ENCODE measurements around the gene SURF6. TPM values are rescaled to one million over a fixed set of nuclear protein-coding genes. Genes with fewer than 3 reads are reported as not detected.

SURF6 gene
- total and polyA plus RNA-seq, 8 donors: 10.9 to 31.4 (median 25.7) TPM

GRCh38 chr9:133351526-133351907 is 15.5 kb upstream of the SURF6 start:
- Histone ChIP-seq H3K4me3 (no peak overlapping the region), H3K27ac (no peak overlapping the region), H3K9me3 (no peaks in the 10 kb centered on the region), H3K4me1 (peaks cover 21 to 41% of the 10 kb centered on the region in 2 donors), H3K27me3 (no peaks in the 10 kb centered on the region), H3K36me3 (peaks cover 0 to 52% of the 10 kb centered on the region in 2 donors)
- intact Hi-C loops (cut with DNase I): no loop called here
- TF ChIP-seq CTCF (IDR thresholded peaks at IDR 0.05): no peak
- ATAC-seq: no peak
- DNase-seq: peak in 1 of 4 donors; percentile 4

GRCh38 chr9:133349965-133350616 is 14.1 kb upstream of the SURF6 start:
- DNase-seq (peak in 1 of 4 donors; percentile 13), ATAC-seq (no peak)
- H3K4me1 ChIP-seq: peaks cover 13 to 41% of the 10 kb centered on the region in 2 donors
- no peak overlapping the region for H3K27ac ChIP-seq
- no peaks in the 10 kb centered on the region for H3K9me3 ChIP-seq
- H3K4me3 ChIP-seq: peak overlapping the region in 1 of 2 donors; percentile 93
- TF ChIP-seq CTCF (IDR thresholded peaks at IDR 0.05): no peak
- no peaks in the 10 kb centered on the region for H3K27me3 ChIP-seq
- intact Hi-C loops (cut with DNase I): no loop called here
- peaks cover 0 to 62% of the 10 kb centered on the region in 2 donors for H3K36me3 ChIP-seq

- TF ChIP-seq CTCF (IDR thresholded peaks at IDR 0.05): no peak
- intact Hi-C loops (cut with DNase I): no loop called here
- DNase-seq: no peak
These were observed 13.0 kb upstream of the SURF6 start for GRCh38 chr9:133348718-133349573.

GRCh38 chr9:133347985-133348717 is 12.2 kb upstream of the SURF6 start, which contains the start of the genes MED22 and RPL7A:
TSS of gene MED22 (minus strand) at chr9:133348131. CDS start at chr9:133346662, 1,469 bp downstream.
TSS of gene RPL7A (plus strand) at chr9:133348218. CDS start at chr9:133348244, 26 bp downstream.
- peak; percentile 93 to 97 (median 95) for DNase-seq
- H3K9me3 ChIP-seq: no peaks in the 10 kb centered on the region
- H3K27me3 ChIP-seq: no peaks in the 10 kb centered on the region
- ATAC-seq: peak; percentile 92
- TF ChIP-seq CTCF (IDR thresholded peaks at IDR 0.05): no peak
- peak within 1 kb of the TSS; percentile 84 to 94 for H3K27ac ChIP-seq
- peaks cover 0 to 73% of the 10 kb centered on the region in 2 donors for H3K36me3 ChIP-seq
- peak within 1 kb of the TSS; percentile 75 to 93 for H3K4me3 ChIP-seq
- intact Hi-C loops (cut with DNase I): no loop called here
- H3K4me1 ChIP-seq: peaks cover 9 to 33% of the 10 kb centered on the region in 2 donors

More at GRCh38 chr9:133348718-133349573, 13.0 kb upstream of the SURF6 start:
- H3K27ac ChIP-seq: peak overlapping the region; percentile 84 to 94
- peak overlapping the region; percentile 75 to 93 for H3K4me3 ChIP-seq
- peaks cover 0 to 73% of the 10 kb centered on the region in 2 donors for H3K36me3 ChIP-seq
- no peaks in the 10 kb centered on the region for H3K9me3 ChIP-seq
- ATAC-seq: no peak
- no peaks in the 10 kb centered on the region for H3K27me3 ChIP-seq
- peaks cover 9 to 33% of the 10 kb centered on the region in 2 donors for H3K4me1 ChIP-seq
